Colonic mucosa (tissue), 4 donors: ENCODE measurements around the gene CRADD. TPM values are rescaled to one million over a fixed set of nuclear protein-coding genes. Genes with fewer than 3 reads are reported as not detected.
"Not testable (repeated sequence)": the region's sequence is repeated elsewhere in the genome, so short reads cannot be mapped to it uniquely, and the experiment has no call there.

ENCODE experiments used
- DNase-seq: peaks from one replicate; pipeline ENCODE4 v3.0.0-alpha.2; 2020
- H3K27ac ChIP-seq: fragments of 200-600 bp; one replicate; pipeline ENCODE4 v1.8.0; 2021
- H3K27me3 ChIP-seq: fragments of 200-600 bp; one replicate; pipeline ENCODE4 v1.8.0; 2021
- H3K36me3 ChIP-seq: fragments of 200-600 bp; one replicate; pipeline ENCODE4 v1.8.0; 2021
- H3K4me1 ChIP-seq: fragments of 200-600 bp; one replicate; pipeline ENCODE4 v1.8.0; 2021; ENCODE audit warnings: mild to moderate bottlenecking
- H3K4me3 ChIP-seq: fragments of 200-600 bp; one replicate; pipeline ENCODE4 v1.8.0; 2021
- H3K9ac ChIP-seq, 2 donors: one replicate each; pipeline ENCODE4 v1.7.0; 2013; ENCODE audit warnings: control low read depth in 2 of 2, low read depth in 2 of 2, low read length in 2 of 2
- H3K9me3 ChIP-seq: fragments of 200-600 bp; one replicate; pipeline ENCODE4 v1.8.0; 2021
- intact Hi-C: fragments of 100-400 bp; cut with DNase I; formaldehyde crosslinking; loops from one replicate; pipeline ENCODE4 v1.14.1; 2022
- total RNA-seq, 2 donors: library from RNA; stranded (reverse); fragmentation: NEBNext Ultra II Directional in 1 of 2; extraction: Animal tissue kit (Norgen Biotek cat#: 25700) in 1 of 2; gene quantifications; one replicate each; pipeline ENCODE4 v1.2.1, GENCODE V29; 2021
- TF ChIP-seq, protein P1 (sequence below): fragments of 200-600 bp; IDR thresholded peaks from one replicate; pipeline ENCODE4 v1.8.0; 2022; ENCODE audit warnings: antibody characterized with exemption, mild to moderate bottlenecking
- donor health status: healthy.
- donor health status: DM: no; HTN: no; CAD: no.
- donor health status: DM: no; HTN: no; CAD: no.

Gene CRADD
- total RNA-seq, 2 donors from 2014 or later: 18.2 to 23.9 TPM

DNA sequence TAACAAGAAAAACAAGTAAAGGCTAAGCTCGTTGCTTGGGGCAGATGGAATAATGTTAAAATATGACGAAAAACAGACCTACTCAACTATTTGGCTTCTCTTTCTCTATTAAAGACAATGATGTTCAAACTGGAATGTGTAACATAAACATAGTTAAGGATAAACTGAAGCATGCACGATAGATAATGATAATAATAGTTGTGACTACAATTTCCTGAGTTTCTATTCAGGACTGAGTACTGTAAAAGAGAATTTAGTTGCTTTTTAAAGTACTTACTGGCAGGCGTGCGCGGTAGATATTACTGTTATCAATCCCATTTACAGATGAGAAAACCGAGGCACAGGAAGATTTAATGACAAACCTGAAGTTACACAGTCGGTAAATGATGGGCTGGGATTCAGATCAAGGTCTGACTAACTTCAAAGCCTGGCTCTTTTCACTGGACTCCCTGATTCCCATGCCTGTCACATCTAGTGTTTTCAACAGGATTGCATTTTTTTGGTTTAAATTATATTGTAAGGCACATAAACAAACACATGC is 103.0 kb downstream of the CRADD start:
- H3K9me3 ChIP-seq: no peaks in the 10 kb centered on the region
- no peak overlapping the region for H3K4me3 ChIP-seq
- H3K36me3 ChIP-seq: no peaks in the 10 kb centered on the region
- H3K27me3 ChIP-seq: no peaks in the 10 kb centered on the region
- no peak for DNase-seq
- no peaks in the 10 kb centered on the region for H3K4me1 ChIP-seq
- peak overlapping the region; percentile 0 for H3K27ac ChIP-seq
- H3K9ac ChIP-seq: no peak overlapping the region
- intact Hi-C loops: no loop called here
- TF ChIP-seq, protein P1, sequence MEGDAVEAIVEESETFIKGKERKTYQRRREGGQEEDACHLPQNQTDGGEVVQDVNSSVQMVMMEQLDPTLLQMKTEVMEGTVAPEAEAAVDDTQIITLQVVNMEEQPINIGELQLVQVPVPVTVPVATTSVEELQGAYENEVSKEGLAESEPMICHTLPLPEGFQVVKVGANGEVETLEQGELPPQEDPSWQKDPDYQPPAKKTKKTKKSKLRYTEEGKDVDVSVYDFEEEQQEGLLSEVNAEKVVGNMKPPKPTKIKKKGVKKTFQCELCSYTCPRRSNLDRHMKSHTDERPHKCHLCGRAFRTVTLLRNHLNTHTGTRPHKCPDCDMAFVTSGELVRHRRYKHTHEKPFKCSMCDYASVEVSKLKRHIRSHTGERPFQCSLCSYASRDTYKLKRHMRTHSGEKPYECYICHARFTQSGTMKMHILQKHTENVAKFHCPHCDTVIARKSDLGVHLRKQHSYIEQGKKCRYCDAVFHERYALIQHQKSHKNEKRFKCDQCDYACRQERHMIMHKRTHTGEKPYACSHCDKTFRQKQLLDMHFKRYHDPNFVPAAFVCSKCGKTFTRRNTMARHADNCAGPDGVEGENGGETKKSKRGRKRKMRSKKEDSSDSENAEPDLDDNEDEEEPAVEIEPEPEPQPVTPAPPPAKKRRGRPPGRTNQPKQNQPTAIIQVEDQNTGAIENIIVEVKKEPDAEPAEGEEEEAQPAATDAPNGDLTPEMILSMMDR: no peak

DNA sequence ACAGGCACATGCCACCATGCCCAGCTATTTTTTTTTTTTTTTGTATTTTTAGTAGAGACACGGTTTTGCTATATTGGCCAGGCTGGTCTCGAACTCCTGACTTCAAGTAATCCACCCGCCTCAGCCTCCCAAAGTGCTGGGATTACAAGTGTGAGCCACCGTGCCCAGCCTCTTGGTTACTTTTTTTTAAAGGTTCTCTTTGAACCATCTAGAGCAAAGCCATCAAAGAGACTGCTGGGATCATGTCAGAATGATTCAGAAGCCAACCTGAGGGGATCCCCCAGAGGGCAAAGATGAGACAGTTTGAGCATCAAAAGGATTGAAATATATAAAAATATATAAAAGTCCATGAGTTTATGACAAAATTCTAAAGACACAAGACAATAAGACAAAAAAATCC is 103.7 kb downstream of the CRADD start:
- DNase-seq, H3K27ac ChIP-seq, H3K36me3 ChIP-seq, intact Hi-C loops, H3K4me1 ChIP-seq, H3K27me3 ChIP-seq, H3K4me3 ChIP-seq, H3K9ac ChIP-seq, H3K9me3 ChIP-seq: not testable (repeated sequence)

DNA sequence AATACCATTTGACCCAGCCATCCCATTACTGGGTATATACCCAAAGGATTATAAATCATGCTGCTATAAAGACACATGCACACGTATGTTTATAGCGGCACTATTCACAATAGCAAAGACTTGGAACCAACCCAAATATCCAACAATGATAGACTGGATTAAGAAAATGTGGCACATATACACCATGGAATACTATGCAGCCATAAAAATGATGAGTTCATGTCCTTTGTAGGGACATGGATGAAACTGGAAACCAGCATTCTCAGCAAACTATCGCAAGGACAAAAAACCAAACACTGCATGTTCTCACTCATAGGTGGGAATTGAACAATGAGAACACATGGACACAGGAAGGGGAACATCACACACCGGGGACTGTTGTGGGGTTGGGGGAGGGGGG is 104.8 kb downstream of the CRADD start:
- H3K27me3 ChIP-seq, H3K27ac ChIP-seq, H3K9me3 ChIP-seq, intact Hi-C loops, H3K36me3 ChIP-seq, H3K4me1 ChIP-seq, H3K9ac ChIP-seq, DNase-seq, H3K4me3 ChIP-seq: not testable (repeated sequence)

DNA sequence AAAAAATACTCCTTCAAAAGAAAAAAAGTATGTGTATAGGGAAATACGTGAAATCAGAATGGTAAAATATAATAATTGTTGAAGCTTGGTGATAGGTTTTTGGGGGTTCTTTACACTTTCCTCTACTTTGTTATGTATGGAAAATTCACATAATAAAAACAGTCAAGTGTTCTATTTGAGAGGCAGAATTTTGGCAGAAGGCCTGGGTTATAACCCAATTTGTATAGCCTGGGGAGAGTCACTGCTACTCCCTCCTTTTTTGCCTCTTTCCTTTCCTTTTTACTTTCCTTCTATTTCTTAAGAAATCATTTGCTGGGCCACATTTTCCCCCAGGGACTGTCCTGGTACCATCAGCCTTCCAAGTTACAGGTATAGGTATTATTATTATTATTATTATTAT is 105.7 kb downstream of the CRADD start:
- no peak for DNase-seq
- TF ChIP-seq, protein P1: no peak
- Histone ChIP-seq H3K4me1 (no peaks in the 10 kb centered on the region), H3K27ac (no peak overlapping the region), H3K36me3 (no peaks in the 10 kb centered on the region), H3K9me3 (no peaks in the 10 kb centered on the region), H3K4me3 (no peak overlapping the region), H3K9ac (no peak overlapping the region), H3K27me3 (no peaks in the 10 kb centered on the region)
- intact Hi-C loops: no loop called here

DNA sequence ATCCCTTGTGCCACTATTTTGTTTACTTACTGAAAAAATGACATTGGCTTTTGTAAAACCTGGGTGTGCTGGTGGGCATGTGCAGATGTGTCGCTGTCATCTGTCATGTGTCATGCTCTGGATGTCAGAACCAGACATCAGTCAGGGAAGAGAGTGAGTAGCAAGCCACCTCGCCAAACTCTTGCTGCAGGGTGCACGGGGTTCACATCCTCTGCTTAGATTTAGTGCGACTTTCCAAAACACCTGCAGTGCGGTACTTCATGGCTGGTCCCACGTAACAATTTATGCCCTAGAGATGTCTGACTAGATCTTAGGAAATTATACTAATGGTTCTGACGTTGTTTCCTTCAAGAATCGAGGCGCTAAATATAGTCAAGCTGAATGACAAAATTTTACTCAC is 106.7 kb downstream of the CRADD start:
- Histone ChIP-seq H3K36me3 (no peaks in the 10 kb centered on the region), H3K4me1 (no peaks in the 10 kb centered on the region), H3K27ac (peak overlapping the region; percentile 29), H3K4me3 (no peak overlapping the region), H3K27me3 (no peaks in the 10 kb centered on the region), H3K9ac (no peak overlapping the region), H3K9me3 (no peaks in the 10 kb centered on the region)
- DNase-seq: no peak
- TF ChIP-seq, protein P1: no peak
- intact Hi-C loops: no loop called here

DNA sequence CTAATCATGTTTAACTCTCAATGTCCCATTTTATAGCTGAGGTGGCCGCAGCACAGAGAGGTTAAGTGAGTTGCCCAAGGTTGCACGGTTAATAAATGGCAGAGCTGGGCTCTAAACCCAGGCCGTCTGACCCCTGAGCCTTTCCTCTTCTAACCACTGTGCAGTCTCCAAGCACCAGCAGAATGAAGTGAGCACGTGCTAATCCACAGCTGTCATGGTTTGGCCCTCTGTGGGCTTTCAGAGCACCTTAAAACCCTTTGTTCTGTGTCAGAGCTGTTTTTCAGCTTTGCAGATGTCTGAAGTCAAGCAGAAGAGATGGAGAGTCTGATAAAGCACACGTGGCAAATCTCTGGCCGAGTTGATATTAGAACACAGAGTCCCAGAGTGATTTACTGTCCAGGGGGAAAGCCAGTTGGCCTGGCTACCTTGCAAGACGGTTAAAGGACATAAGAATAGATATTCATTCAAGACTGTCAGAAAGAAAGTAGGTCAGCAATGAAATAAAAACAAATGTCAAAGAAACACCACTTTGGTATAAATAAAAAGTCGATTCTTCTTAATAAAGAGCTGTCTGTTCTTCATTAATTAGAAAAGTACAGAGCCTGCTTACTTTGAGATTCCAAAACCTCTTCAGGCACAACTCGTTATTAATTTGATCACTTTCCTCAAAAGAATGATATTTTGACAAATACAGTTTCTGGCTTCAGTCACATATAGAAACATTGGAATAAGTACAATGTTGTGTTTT is 107.3 kb downstream of the CRADD start:
- H3K4me3 ChIP-seq: no peak overlapping the region
- DNase-seq: no peak
- no peaks in the 10 kb centered on the region for H3K27me3 ChIP-seq
- H3K36me3 ChIP-seq: no peaks in the 10 kb centered on the region
- no peak overlapping the region for H3K9ac ChIP-seq
- no peaks in the 10 kb centered on the region for H3K9me3 ChIP-seq
- H3K4me1 ChIP-seq: no peaks in the 10 kb centered on the region
- intact Hi-C loops: no loop called here
- H3K27ac ChIP-seq: peak overlapping the region; percentile 29
- TF ChIP-seq, protein P1: no peak
